Activated naive CD8-positive, alpha-beta T cell treated with anti-CD3 and anti-CD28 coated beads, Interleukin-2, amount 10 ng/mL, durations not matched to agents 7 days and 5 days (primary cell): ENCODE results near the gene HRH1. TPM values are rescaled to one million over a fixed set of nuclear protein-coding genes. Genes with fewer than 3 reads are reported as not detected.
"Not testable (repeated sequence)": the region's sequence is repeated elsewhere in the genome, so short reads cannot be mapped to it uniquely, and the experiment has no call there.

Experiments
- ATAC-seq: fragments of 150-1000 bp; cut with Tn5 transposase; one replicate; pipeline ENCODE4 v1.10.0; 2021; ENCODE audit warnings: low read depth, moderate library complexity
- POLR2A ChIA-PET: fragments of 350-600 bp; sonication (Branson Sonifier 250); formaldehyde crosslinking; loops from one replicate; lab custom pipeline; 2021; ENCODE audit warnings: antibody characterized with exemption; lab: Charles Lee
- DNase-seq: peaks from one replicate; pipeline ENCODE4 v3.0.0; 2021
- H3K27ac Mint-ChIP-seq: one replicate; pipeline ENCODE4 v1.8.0; 2022; ENCODE audit warnings: mild to moderate bottlenecking, mixed read lengths
- H3K27me3 Mint-ChIP-seq: one replicate; pipeline ENCODE4 v1.8.0; 2022; ENCODE audit warnings: mild to moderate bottlenecking, moderate library complexity, mixed read lengths
- H3K36me3 Mint-ChIP-seq: one replicate; pipeline ENCODE4 v1.8.0; 2021; ENCODE audit warnings: mild to moderate bottlenecking, mixed read lengths
- H3K4me1 Mint-ChIP-seq: one replicate; pipeline ENCODE4 v1.8.0; 2021; ENCODE audit warnings: mixed read lengths
- H3K4me3 Mint-ChIP-seq: one replicate; pipeline ENCODE4 v1.8.0; 2022; ENCODE audit warnings: mild to moderate bottlenecking, moderate library complexity, mixed read lengths
- H3K9me3 Mint-ChIP-seq: one replicate; pipeline ENCODE4 v1.8.0; 2021; ENCODE audit warnings: mixed read lengths
- total RNA-seq, 2 experiments: library from RNA; stranded (reverse); gene quantifications; one replicate each; pipeline ENCODE4 v1.2.3, GENCODE V29; 2021

Gene HRH1
- total RNA-seq, 2 experiments from 2014 or later = 0.36 to 0.45 TPM

- DNase-seq (no peak), ATAC-seq (no peak)
- Mint-ChIP-seq H3K4me1 (peaks cover 5% of the 10 kb centered on the region), H3K27ac (no peak overlapping the region), H3K27me3 (peaks cover 77% of the 10 kb centered on the region), H3K36me3 (no peaks in the 10 kb centered on the region), H3K9me3 (no peaks in the 10 kb centered on the region), H3K4me3 (no peak overlapping the region)
- POLR2A ChIA-PET = interaction anchor here (0.6 kb wide), 1 partner anchor 1051 kb away, joined by 7 read pairs; no protein-coding TSS in a partner anchor
Measured at GRCh38 chr3:11152301-11152700, 2.0 kb upstream of the HRH1 start.

DNA sequence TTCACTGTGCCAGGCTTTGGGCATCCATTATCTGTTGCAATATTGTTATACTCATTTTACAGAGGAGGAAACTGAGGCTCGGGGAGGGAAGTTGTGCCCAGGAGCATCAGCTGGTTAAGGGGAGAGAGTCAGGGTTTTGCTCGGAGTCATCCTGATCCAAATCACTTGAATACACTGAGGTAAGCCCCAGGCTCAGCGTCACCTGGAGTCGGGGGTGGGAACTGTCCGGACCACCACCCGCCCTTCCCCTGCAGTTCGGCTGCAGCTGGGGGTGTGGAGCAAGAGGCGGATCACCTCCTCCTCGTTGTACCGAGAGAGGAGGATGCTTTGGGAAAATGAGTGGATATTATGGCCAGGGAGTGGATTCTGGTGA is 646 bp downstream of the HRH1 start:
- no peak overlapping the region for H3K27ac Mint-ChIP-seq
- peaks cover 5% of the 10 kb centered on the region for H3K4me1 Mint-ChIP-seq
- DNase-seq = no peak
- H3K9me3 Mint-ChIP-seq = no peaks in the 10 kb centered on the region
- peak overlapping the region; percentile 39 for H3K4me3 Mint-ChIP-seq
- H3K36me3 Mint-ChIP-seq = no peaks in the 10 kb centered on the region
- ATAC-seq = no peak
- peaks cover 83% of the 10 kb centered on the region for H3K27me3 Mint-ChIP-seq
- POLR2A ChIA-PET = no interaction called here

DNA sequence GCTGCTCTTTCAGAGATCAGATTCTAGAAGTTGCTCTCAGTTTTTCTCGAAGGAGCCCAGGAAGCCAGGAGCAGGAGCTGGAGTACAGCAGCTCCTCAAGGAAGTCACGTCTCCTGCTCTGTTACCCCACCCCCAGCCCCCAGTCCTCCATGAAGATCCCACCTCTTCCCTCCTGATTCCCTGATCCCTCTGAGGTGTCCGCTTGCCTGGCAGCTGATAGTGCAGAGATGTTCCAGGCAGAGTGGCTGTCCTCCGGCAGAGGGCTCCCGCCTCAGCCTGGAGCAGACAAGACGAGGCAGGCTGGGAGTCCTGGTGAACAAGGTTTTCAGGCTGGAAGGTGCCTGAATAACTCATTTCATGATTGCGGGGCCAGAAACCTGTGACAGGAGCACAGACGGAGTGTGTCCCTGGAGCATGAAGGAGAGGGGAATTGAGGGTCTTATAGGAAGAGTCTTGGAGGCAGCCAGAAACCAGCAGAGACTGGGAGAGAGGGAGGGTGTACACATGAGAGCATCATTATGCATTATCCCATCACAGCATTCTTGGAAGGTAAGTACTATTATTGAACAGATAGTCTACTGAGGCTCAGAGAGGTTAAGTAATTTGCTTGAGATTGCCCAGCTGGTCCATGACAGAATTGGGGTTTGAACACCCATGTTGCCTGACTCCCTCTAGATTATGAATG is 1.2 kb downstream of the HRH1 start:
- no peaks in the 10 kb centered on the region for H3K36me3 Mint-ChIP-seq
- peaks cover 87% of the 10 kb centered on the region for H3K27me3 Mint-ChIP-seq
- peaks cover 5% of the 10 kb centered on the region for H3K4me1 Mint-ChIP-seq
- POLR2A ChIA-PET = no interaction called here
- H3K4me3 Mint-ChIP-seq = no peak overlapping the region
- no peaks in the 10 kb centered on the region for H3K9me3 Mint-ChIP-seq
- H3K27ac Mint-ChIP-seq = no peak overlapping the region
- ATAC-seq (peak; percentile 46), DNase-seq (peak; percentile 45)

DNA sequence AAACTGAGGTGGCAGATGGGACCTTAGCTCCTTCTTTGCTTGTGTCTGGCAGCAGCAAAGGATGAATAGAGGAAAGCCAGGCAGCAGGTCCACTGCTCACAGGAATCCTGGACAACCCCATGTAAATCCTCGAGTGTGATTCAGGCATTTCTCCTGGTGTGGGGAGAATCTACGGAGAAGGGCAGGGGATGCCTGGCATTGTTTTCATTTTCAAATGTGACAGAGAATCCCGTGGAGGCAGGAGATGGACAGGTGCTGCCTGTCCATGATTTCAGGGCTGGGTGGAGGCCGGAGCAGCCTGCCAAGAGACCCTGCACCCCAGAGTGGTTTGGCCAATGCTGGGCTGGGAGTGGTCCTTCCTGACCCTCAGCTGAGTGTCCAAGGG is 1.7 kb downstream of the HRH1 start:
- DNase-seq (no peak), ATAC-seq (no peak)
- Mint-ChIP-seq H3K27ac (no peak overlapping the region), H3K9me3 (no peaks in the 10 kb centered on the region), H3K4me1 (peaks cover 5% of the 10 kb centered on the region), H3K36me3 (no peaks in the 10 kb centered on the region), H3K27me3 (peaks cover 87% of the 10 kb centered on the region), H3K4me3 (no peak overlapping the region)
- POLR2A ChIA-PET = no interaction called here

DNA sequence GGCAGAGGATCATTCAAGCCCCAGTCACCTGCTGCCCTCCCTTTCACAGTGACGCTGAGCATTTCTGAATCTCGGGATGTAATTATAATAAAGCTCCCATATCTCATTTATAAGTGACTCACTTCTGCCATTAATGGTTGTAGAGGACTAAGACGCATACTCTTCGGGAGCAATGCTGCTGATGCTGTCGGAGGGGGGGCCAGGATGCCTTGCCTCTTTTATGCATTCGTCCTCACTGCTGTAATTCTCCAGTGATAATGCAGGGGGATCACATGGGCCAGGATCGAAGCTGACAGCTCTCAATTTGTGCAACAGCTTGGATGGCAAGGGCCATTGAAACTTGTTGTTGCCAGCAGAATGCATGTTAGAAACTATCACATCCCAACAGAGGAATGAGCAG is 3.1 kb downstream of the HRH1 start:
- Mint-ChIP-seq H3K4me1 (peaks cover 5% of the 10 kb centered on the region), H3K27ac (no peak overlapping the region), H3K27me3 (peaks cover 76% of the 10 kb centered on the region), H3K4me3 (no peak overlapping the region), H3K9me3 (no peaks in the 10 kb centered on the region), H3K36me3 (no peaks in the 10 kb centered on the region)
- ATAC-seq (no peak), DNase-seq (no peak)
- POLR2A ChIA-PET = no interaction called here

- POLR2A ChIA-PET = no interaction called here
- no peak for DNase-seq
Measured at GRCh38 chr3:11159421-11159904, 5.2 kb downstream of the HRH1 start.

DNA sequence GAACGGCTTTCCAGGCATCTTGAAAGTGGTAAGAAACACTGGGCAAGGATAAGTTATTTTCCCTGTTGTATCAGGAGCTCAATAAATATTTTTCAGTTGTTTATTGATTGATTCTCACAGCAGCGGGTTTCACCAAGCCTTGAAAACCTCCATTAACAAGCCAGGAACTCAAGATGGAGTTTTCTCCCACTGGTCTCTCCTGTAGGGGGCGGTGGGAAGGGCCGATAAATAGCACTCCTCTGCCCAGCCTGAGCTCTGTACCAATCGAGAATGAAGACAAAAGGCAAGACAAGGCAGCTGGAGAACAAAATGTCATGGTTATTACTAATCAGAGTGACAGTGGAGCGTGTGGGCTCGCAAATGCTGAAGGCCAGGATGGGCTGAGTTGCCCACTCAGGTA is 7.4 kb downstream of the HRH1 start:
- POLR2A ChIA-PET = no interaction called here
- Mint-ChIP-seq H3K36me3 (no peaks in the 10 kb centered on the region), H3K9me3 (no peaks in the 10 kb centered on the region), H3K27me3 (peaks cover 49% of the 10 kb centered on the region), H3K27ac (no peak overlapping the region), H3K4me3 (no peak overlapping the region), H3K4me1 (peaks cover 1% of the 10 kb centered on the region)
- ATAC-seq (no peak), DNase-seq (no peak)

More at GRCh38 chr3:11159421-11159904, 5.2 kb downstream of the HRH1 start:
- Mint-ChIP-seq H3K9me3 (no peaks in the 10 kb centered on the region), H3K27ac (no peak overlapping the region), H3K27me3 (peaks cover 70% of the 10 kb centered on the region), H3K4me3 (no peak overlapping the region), H3K4me1 (peaks cover 4% of the 10 kb centered on the region), H3K36me3 (no peaks in the 10 kb centered on the region)
- ATAC-seq = no peak

GRCh38 chr3:11162401-11163345 is 8.4 kb downstream of the HRH1 start:
- Mint-ChIP-seq H3K27ac (no peak overlapping the region), H3K27me3 (peaks cover 39% of the 10 kb centered on the region), H3K36me3 (no peaks in the 10 kb centered on the region), H3K4me1 (peaks cover 1% of the 10 kb centered on the region), H3K4me3 (no peak overlapping the region), H3K9me3 (no peaks in the 10 kb centered on the region)
- no peak for ATAC-seq
- POLR2A ChIA-PET = no interaction called here
- no peak for DNase-seq

DNA sequence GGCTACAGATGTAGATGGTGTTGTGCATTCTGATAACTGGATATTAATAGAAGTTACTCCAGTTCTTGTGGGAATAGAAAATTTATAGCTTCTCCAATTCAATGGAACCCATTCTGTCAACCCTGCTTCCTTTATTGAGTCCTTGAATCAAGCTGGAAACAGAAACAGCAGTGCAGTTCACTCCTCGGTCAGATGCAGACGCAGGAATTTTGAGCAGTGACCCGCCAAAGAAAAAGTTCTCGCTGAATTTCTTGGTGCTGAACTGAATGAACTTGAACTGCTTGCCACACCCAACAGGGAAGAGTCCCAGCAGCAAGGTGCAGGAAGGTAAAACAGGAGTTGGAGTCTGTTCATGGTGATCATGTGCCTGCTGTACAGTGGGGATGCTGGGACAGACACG is 10.3 kb downstream of the HRH1 start:
- POLR2A ChIA-PET = no interaction called here

GRCh38 chr3:11165476-11165875 is 11.2 kb downstream of the HRH1 start:
- Mint-ChIP-seq H3K4me1 (peaks cover 1% of the 10 kb centered on the region), H3K9me3 (no peaks in the 10 kb centered on the region), H3K27ac (no peak overlapping the region), H3K4me3 (no peak overlapping the region), H3K36me3 (no peaks in the 10 kb centered on the region), H3K27me3 (peaks cover 18% of the 10 kb centered on the region)
- POLR2A ChIA-PET = no interaction called here
- DNase-seq (no peak), ATAC-seq (no peak)

More for the DNA sequence above, 10.3 kb downstream of the HRH1 start:
- H3K4me3 Mint-ChIP-seq = no peak overlapping the region
- ATAC-seq = no peak
- H3K27me3 Mint-ChIP-seq = peaks cover 27% of the 10 kb centered on the region
- H3K9me3 Mint-ChIP-seq = no peaks in the 10 kb centered on the region
- DNase-seq = no peak
- H3K4me1 Mint-ChIP-seq = peaks cover 1% of the 10 kb centered on the region
- H3K27ac Mint-ChIP-seq = no peak overlapping the region
- no peaks in the 10 kb centered on the region for H3K36me3 Mint-ChIP-seq

DNA sequence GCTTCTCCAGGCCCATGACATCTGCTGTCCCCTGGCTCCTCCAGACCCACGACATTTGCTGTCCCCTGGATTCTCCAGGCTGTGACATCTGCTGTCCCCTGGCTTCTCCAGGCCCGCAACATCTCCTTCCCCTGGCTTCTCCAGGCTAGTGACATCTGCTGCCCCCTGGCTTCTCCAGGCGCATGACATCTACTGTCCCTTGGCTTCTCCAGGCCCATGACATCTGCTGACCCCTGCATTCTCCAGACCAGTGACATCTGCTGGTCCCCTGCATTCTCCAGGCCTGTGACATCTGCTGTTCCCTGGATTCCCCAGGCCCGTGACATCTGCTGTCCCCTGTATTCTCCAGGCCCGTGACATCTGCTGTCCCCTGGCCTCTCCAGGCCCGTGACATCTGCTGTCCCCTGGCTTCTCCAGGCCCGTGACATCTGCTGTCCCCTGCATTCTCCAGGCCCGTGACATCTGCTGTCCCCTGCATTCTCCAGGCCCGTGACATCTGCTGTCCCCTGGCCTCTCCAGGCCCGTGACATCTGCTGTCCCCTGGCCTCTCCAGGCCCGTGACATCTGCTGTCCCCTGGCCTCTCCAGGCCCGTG is 12.6 kb downstream of the HRH1 start:
- H3K9me3 Mint-ChIP-seq, DNase-seq, ATAC-seq, H3K4me1 Mint-ChIP-seq, POLR2A ChIA-PET, H3K4me3 Mint-ChIP-seq, H3K27ac Mint-ChIP-seq, H3K36me3 Mint-ChIP-seq: not testable (repeated sequence)
- peaks cover 20% of the 10 kb centered on the region for H3K27me3 Mint-ChIP-seq

DNA sequence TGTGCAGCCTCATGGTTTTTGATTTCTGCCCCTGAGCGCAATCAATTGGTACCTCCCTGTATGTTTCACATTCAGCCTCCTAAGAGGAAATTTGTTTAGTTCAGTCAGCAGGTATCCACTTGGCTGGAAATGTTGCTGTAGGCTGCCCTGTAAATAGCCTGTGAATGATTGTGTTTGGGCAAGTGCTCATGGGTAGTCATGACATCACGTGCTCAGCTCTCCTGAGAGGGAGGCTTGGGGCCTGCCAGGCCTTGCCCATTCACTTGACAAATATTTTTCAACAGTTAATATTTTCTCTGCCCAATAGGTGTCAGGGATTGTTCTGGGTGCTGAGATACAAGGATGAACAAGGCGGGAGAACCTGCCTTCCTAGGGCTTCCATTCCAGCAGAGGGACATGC is 13.3 kb downstream of the HRH1 start:
- Mint-ChIP-seq H3K36me3 (no peaks in the 10 kb centered on the region), H3K27ac (no peak overlapping the region), H3K4me1 (peaks cover 1% of the 10 kb centered on the region), H3K9me3 (no peaks in the 10 kb centered on the region), H3K27me3 (peaks cover 18% of the 10 kb centered on the region), H3K4me3 (no peak overlapping the region)
- no peak for ATAC-seq
- POLR2A ChIA-PET = no interaction called here
- no peak for DNase-seq

DNA sequence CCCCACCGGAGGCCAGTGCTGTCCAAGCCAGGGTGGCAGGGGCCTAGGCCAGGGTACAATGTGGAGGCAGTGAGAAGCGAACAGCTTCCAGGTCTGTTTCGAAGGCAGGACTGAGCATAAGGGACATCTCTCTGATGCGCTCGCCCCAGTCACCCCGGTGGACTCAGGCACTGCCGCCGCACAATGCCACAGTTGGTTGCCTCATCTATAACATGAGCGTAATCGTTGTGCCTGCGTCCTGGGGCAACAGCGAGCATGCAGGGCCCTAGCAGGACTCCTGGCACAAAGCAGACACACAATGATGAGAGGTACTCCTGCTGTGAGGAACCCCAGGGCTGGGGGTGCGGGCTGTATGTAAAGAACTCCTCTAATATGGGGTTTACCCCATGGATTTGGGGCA is 14.1 kb downstream of the HRH1 start:
- H3K9me3 Mint-ChIP-seq = no peaks in the 10 kb centered on the region
- DNase-seq = no peak
- POLR2A ChIA-PET = no interaction called here
- no peak overlapping the region for H3K27ac Mint-ChIP-seq
- ATAC-seq = no peak
- H3K4me1 Mint-ChIP-seq = no peaks in the 10 kb centered on the region
- H3K4me3 Mint-ChIP-seq = no peak overlapping the region
- peaks cover 18% of the 10 kb centered on the region for H3K27me3 Mint-ChIP-seq
- no peaks in the 10 kb centered on the region for H3K36me3 Mint-ChIP-seq
